Right lung (tissue), 5 donors: Measurements from ENCODE around the gene LRP1. TPM values are rescaled to one million over a fixed set of nuclear protein-coding genes. Genes with fewer than 3 reads are reported as not detected.

Source experiments
- DNase-seq, 2 donors: peaks; one replicate each; pipeline ENCODE4 v3.0.0-alpha.2; 2013
- polyA plus RNA-seq, 5 donors: library from polyadenylated mRNA; unstranded; fragments of 120-200 nt; gene quantifications; one replicate each; pipeline versions ENCODE4 v1.2.1 to v1.2.3, GENCODE V29; 2013; ENCODE audit warnings: inconsistent platforms in 1 of 5, low replicate concordance in 1 of 5; ENCODE audit not compliant: insufficient read length in 5 of 5, insufficient read depth in 1 of 5

Gene LRP1
- polyA plus RNA-seq, 5 donors, result 83.7 to 168 (median 101) TPM

- no peak for DNase-seq
Measured at GRCh38 chr12:57171668-57172067, 43.4 kb downstream of the LRP1 start.

- no peak for DNase-seq
Measured at GRCh38 chr12:57173089-57173488, 44.8 kb downstream of the LRP1 start.

GRCh38 chr12:57173683-57174082 is 45.4 kb downstream of the LRP1 start:
- no peak for DNase-seq

DNA sequence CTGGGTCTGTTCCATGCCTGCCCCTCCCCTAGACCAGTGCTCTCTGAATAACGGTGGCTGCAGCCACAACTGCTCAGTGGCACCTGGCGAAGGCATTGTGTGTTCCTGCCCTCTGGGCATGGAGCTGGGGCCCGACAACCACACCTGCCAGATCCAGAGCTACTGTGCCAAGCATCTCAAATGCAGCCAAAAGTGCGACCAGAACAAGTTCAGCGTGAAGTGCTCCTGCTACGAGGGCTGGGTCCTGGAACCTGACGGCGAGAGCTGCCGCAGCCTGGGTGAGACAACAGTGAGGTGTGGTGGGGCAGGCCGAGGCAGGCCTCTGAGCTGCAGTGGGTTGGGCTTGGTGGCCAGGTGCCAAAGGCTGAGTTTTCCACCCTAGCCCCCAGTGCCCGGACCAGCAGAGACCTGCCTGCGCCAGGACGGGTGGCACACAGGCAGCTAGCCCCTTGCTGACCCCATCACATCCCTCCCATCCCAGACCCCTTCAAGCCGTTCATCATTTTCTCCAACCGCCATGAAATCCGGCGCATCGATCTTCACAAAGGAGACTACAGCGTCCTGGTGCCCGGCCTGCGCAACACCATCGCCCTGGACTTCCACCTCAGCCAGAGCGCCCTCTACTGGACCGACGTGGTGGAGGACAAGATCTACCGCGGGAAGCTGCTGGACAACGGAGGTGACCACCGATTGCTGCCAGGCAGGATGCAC is 47.3 kb downstream of the LRP1 start:
- peak in 1 of 2 donors; percentile 54 for DNase-seq

GRCh38 chr12:57176139-57176477 is 47.8 kb downstream of the LRP1 start:
- DNase-seq, result no peak

DNA sequence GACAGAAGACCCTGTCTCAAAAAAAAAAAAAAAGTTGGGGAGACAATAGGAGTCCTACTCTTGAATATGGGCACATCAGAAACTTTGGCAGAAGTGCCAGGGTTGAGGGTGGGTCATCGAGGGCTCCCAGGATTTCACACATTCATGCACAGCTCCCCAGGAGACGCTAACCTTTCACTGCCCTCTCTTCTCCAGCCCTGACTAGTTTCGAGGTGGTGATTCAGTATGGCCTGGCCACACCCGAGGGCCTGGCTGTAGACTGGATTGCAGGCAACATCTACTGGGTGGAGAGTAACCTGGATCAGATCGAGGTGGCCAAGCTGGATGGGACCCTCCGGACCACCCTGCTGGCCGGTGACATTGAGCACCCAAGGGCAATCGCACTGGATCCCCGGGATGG is 48.6 kb downstream of the LRP1 start:
- DNase-seq, result no peak

GRCh38 chr12:57177354-57177753 is 49.1 kb downstream of the LRP1 start:
- DNase-seq, result no peak

DNA sequence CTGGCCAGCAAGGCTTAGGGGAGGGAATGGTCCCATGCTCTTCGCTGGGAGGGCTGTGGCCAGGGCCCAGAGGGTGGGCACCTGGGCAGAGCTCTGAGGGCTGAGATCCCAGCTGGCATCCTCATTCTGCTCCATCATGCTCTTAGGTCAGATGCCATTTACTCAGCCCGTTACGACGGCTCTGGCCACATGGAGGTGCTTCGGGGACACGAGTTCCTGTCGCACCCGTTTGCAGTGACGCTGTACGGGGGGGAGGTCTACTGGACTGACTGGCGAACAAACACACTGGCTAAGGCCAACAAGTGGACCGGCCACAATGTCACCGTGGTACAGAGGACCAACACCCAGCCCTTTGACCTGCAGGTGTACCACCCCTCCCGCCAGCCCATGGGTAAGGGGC is 49.9 kb downstream of the LRP1 start:
- no peak for DNase-seq

DNA sequence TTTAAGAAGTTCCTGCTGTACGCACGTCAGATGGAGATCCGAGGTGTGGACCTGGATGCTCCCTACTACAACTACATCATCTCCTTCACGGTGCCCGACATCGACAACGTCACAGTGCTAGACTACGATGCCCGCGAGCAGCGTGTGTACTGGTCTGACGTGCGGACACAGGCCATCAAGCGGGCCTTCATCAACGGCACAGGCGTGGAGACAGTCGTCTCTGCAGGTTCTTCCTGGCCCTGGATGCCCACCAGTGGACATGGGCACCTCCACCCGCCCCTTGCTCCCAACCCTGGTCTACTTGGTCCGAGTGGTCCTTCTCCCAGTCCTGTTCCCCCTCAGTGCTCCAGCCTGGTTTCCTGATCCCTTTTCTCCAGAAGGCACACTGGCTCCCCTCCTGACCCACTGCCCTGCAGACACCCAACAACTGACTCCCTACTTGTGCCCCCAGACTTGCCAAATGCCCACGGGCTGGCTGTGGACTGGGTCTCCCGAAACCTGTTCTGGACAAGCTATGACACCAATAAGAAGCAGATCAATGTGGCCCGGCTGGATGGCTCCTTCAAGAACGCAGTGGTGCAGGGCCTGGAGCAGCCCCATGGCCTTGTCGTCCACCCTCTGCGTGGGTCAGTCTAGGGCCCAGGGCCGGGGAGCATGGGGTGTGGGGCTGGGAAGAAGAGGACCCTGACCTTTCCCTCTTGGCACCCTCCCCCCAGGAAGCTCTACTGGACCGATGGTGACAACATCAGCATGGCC is 51.2 kb downstream of the LRP1 start:
- DNase-seq, result no peak

- no peak for DNase-seq
Measured at GRCh38 chr12:57180321-57180989, 52.2 kb downstream of the LRP1 start.

DNA sequence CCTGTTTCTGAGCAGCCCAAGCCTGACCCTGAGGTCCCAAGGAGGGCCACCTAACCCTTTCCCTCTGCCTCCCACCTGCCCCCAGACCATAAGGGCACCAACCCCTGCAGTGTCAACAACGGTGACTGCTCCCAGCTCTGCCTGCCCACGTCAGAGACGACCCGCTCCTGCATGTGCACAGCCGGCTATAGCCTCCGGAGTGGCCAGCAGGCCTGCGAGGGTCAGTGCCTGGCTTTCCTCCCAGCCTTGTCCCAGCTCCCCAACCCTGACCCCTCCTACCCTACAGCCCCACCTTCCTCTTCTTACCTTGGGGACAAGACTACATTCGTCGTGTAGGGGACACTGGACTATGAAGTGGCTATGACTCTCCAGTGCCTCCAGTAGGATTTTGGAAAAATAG is 52.8 kb downstream of the LRP1 start:
- DNase-seq, result no peak

GRCh38 chr12:57181561-57182155 is 53.4 kb downstream of the LRP1 start:
- no peak for DNase-seq

- DNase-seq, result peak; percentile 47 to 59
Measured at GRCh38 chr12:57182918-57183575, 54.8 kb downstream of the LRP1 start.

GRCh38 chr12:57183939-57184725 is 55.8 kb downstream of the LRP1 start:
- DNase-seq, result no peak

GRCh38 chr12:57185403-57185802 is 57.1 kb downstream of the LRP1 start:
- DNase-seq, result no peak

GRCh38 chr12:57185906-57186508 is 57.7 kb downstream of the LRP1 start:
- DNase-seq, result no peak

DNA sequence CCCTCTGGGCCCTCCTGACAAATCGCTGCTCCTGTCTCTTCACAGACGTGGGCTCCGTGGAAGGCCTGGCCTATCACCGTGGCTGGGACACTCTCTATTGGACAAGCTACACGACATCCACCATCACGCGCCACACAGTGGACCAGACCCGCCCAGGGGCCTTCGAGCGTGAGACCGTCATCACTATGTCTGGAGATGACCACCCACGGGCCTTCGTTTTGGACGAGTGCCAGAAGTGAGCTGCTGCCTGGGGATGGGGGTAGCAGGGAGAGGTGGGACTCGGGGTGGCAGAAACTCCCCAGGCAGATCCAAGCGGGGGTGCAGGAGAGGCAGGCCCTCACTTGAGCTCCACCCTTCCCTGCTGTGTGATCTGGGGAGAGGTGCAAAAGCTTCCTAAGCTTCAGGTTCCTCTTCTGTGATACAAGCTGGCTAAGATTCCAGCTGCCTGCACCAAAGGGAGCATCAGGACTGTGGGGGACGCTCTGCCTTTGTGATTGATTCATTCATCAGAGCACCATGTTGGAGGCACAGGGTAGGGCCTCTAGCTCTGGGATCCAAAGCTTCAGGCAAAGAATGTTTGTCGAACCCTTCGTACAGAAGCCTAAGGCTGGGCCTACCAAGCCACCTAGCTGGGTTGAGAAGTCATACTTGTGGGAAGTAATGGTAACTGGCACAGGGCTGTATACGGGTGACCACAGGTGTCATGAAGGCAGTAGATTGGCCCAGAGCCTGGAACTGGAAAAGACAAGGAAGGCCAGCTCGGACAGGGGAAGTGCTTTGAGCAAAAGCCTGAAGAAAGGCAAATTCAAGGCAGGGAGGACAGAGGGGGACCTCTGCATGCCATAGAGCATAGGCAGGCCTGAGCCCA is 59.2 kb downstream of the LRP1 start:
- DNase-seq, result no peak

- no peak for DNase-seq
Measured at GRCh38 chr12:57188090-57188425, 59.8 kb downstream of the LRP1 start.

- peak; percentile 54 to 63 for DNase-seq
Measured at GRCh38 chr12:57190037-57190436, 61.8 kb downstream of the LRP1 start.

GRCh38 chr12:57190821-57191220 is 62.5 kb downstream of the LRP1 start:
- no peak for DNase-seq
